Measurements from ENCODE around the gene PLXNA4.

PLXNA4 gene

DNA sequence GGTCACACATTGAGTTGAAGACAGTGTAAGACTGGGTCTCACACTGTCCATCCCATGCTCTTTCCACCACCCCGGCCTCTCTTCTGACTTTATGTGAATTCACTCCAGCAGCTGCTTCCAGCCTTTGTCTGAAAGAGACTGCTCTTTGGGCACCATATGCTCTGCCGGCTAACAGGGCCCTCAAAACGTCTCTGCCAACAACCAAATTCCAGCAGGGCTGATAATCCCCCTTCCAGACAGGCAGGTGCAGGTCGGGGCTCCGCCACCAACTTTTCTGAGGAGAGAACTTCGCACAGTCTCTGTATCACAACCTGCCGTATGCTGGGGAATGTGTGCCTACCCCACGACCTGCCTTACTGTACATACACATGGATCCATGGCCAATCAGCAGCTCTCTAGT lies 64.3 kb downstream of the PLXNA4 start:
- DNase-seq (ENCODE audit: extremely low read depth, low read depth) = no peak
- TF ChIP-seq, protein P1, sequence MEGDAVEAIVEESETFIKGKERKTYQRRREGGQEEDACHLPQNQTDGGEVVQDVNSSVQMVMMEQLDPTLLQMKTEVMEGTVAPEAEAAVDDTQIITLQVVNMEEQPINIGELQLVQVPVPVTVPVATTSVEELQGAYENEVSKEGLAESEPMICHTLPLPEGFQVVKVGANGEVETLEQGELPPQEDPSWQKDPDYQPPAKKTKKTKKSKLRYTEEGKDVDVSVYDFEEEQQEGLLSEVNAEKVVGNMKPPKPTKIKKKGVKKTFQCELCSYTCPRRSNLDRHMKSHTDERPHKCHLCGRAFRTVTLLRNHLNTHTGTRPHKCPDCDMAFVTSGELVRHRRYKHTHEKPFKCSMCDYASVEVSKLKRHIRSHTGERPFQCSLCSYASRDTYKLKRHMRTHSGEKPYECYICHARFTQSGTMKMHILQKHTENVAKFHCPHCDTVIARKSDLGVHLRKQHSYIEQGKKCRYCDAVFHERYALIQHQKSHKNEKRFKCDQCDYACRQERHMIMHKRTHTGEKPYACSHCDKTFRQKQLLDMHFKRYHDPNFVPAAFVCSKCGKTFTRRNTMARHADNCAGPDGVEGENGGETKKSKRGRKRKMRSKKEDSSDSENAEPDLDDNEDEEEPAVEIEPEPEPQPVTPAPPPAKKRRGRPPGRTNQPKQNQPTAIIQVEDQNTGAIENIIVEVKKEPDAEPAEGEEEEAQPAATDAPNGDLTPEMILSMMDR (IDR thresholded peaks at IDR 0.05; ENCODE audit: low read depth, low read length) = no peak

DNA sequence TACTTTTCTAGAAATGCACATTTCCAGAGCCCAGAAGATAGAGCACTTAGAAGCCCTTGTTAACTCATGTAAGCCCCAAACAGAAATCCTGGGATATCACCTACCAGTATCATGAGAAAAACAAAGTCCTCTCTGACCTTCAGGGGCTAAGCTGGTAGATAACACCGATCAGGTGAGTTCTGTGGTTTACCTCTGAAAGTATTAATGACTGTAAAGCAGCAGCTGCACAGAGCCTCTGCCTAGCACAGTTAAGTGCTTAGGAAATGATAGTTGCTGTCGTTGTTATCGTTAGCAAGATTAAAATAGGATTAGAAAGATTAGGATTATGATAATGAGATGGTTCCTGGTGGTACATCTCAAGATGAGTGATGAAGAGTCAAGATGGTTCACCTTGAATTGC lies 64.9 kb downstream of the PLXNA4 start:
- TF ChIP-seq, protein P1 (IDR thresholded peaks at IDR 0.05; ENCODE audit: low read depth, low read length) = no peak
- no peak for DNase-seq (ENCODE audit: extremely low read depth, low read depth)

DNA sequence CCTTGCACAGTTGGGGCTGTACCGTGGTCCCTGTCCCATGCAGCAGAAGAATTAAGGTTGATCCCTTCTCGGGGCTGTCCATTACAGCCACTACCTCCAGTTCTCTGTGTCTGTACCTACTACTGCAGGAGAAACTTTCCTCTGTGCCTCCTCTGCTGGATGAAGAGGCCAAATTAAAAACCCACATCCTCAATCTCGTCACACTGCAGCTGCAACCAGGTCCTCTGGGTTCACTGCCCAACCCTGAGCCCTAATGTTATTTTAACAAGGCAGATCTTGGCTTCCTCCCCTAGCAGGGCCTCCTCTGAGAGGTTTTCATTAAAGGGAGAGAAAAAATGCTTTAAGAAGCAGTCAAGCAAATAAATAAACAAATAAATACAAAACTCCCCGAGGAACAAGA lies 66.6 kb downstream of the PLXNA4 start:
- DNase-seq (ENCODE audit: extremely low read depth, low read depth) = no peak
- TF ChIP-seq, protein P1 (IDR thresholded peaks at IDR 0.05; ENCODE audit: low read depth, low read length) = no peak

DNA sequence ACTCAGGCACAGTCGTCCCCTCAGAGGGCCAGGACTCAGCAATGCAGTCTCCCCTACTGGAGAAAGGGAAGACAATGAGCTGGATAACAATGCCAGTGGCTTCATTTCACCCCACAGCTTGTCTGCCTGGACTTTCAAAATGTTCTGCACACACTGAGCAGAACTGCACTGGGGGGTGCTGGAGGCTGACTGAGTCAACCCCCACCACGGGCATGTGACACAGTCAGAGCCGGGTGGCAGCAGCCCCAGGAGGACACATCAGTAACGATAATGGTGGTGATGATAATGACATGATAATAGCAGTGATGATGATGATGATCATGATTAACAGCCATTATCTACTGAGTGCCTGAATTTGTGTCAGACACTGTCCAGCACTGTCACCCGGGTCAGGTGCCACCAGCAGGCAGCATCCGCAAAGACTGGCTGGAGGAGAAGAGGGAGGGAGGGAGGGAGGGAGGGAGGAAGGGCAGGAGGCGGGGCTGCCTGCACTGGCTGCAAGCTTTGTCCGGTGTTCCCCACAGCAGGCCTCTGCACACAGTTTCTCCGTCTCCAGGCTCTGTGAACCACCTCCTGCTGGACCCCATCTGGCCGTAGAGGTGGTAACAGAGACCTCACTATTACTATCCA lies 67.4 kb downstream of the PLXNA4 start:
- TF ChIP-seq, protein P1 (IDR thresholded peaks at IDR 0.05; ENCODE audit: low read depth, low read length) = no peak
- no peak for DNase-seq (ENCODE audit: extremely low read depth, low read depth)

DNA sequence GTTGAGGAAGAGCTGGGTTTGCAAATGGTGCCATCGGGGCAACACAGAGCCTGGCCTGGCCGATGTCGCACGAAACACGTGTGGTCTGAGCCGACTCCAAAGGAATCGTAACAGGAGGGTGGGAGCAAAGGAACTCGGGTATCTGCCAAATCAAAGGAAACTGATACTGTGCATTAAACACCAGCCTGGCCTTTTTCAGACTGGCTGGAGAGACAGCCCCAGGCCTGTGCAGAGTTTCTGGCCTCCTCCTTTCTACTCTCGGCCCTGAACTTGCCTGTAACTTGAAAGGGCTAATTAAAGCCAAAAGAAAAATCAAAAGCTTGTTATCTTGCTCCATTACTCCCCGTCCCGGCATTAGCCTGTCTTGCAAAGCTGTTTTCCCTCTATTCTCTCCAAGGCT lies 71.4 kb downstream of the PLXNA4 start:
- DNase-seq (ENCODE audit: extremely low read depth, low read depth) = no peak
- TF ChIP-seq, protein P1 (IDR thresholded peaks at IDR 0.05; ENCODE audit: low read depth, low read length) = no peak

DNA sequence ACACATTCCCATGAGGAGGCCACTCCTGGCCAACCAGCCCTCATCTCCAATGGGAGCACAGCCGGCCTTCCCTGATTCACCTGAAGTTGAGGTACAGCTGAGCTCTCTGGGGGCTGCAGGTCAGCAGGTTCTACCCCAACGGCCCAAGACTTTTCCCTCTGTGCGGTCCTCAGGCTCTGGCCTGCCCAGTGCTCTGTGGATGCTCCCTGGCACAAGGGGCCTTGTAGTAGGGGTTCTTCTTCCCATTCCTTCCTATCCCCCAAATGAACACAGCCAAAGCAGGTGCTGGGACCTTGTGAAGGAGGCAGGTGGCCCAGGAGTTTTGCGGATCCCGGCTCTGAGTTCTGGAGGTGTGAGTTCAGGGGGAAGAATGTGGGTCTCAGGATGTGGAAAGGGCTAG lies 72.2 kb downstream of the PLXNA4 start:
- DNase-seq (ENCODE audit: extremely low read depth, low read depth) = no peak
- TF ChIP-seq, protein P1 (IDR thresholded peaks at IDR 0.05; ENCODE audit: low read depth, low read length) = no peak

DNA sequence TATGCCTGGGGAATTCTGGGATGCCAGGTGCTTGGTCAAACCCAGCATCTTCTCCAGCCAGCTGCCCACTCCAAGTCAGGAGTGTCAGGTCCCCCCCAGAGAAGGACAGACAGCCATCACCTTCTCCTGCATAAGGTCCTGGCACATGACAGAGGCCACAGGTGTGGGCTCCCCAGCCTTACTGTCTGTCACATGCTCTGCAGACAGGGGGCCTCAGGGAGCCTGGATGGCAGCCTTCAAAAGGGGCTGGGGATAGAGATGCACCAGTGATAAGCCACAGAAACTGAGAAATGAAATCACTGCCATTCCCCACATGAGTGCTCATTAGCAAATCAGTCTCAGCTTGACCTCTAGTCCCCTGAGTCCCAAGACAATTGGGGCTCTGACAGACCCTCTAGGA lies 72.9 kb downstream of the PLXNA4 start:
- no peak for DNase-seq (ENCODE audit: extremely low read depth, low read depth)
- TF ChIP-seq, protein P1 (IDR thresholded peaks at IDR 0.05; ENCODE audit: low read depth, low read length) = no peak
